A204.1 (cell line): ENCODE results near the gene LRMDA.

Experiments used
- FAIRE-seq: peaks from 2 replicates; lab custom pipeline; 2012; peaks lifted over from hg19 to GRCh38; lab: Jason Lieb, UNC

LRMDA gene

DNA sequence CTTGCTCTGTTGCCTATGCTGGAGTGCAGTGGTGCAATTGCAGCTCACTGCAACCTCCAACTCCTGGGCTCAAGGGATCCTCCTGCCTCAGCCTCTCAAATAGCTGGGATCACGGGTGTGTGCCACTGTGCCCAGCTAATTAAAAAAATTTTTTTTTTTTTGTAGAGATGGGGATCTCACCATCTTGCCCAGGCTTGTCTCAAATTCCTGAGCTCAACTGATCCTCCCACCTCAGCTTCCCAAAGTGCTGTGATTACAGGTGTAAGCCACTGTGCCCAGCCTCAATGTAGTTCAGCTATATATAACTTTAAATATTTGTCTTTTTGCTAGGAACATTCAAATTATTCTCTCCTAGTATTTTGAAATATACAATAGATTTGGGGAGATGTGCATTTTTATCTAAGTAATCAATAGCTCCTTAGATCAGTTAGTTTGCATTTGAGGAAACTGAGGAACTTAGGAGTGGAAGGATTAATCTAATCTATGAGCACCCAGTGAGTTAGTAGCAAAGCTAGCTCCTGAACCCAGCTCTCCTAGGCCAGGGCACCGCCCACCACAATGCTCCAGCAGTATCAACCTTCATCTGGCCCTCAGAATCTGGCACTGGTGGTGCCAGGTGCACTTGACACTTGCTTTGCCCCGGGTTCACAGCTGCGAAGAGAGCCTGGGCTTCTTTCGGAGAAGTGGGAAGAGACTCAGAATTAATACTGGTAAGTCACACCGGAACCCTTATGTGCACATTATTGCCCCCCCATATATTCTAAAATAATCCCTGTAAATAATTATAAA, 5.9 kb upstream of the LRMDA start:
- FAIRE-seq: no peak

DNA sequence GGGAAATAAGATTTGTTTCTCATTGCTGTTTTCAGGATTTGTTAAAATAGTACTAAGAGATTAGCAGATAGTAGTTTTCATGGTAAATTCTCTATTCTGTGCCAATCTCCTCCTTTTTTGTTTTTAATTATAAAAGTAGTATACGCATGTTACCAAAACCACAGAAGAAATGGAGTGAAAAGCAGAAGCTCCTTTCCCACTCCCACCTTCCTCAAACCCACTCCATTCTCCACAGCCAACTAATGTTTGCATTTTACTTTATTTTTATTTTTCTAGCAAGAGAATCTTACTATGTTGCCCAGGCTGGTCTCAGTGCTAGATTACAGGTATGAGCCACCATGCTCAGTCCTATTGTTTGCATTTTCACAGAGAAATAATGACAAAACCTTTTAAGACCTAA, 4.5 kb upstream of the LRMDA start:
- no peak for FAIRE-seq

DNA sequence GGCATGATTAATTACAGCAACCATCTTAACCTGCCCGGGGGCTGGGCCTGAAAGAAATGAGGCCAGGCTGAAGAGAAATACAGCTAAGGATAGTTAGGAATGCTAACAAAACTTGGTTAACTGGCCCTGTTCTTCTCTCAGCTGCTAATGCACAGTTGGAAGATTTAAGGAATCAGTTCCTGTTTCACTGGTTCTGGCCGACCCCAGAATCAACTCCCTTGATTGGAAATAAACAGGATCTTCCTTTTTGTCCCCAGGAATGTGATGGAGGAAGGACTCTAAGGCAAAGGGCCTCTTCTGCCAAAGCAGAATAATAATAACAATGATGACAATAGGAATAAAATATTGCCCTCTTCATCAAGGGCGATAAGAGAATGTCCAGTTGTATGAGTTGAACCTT, 3.5 kb upstream of the LRMDA start:
- FAIRE-seq: no peak

DNA sequence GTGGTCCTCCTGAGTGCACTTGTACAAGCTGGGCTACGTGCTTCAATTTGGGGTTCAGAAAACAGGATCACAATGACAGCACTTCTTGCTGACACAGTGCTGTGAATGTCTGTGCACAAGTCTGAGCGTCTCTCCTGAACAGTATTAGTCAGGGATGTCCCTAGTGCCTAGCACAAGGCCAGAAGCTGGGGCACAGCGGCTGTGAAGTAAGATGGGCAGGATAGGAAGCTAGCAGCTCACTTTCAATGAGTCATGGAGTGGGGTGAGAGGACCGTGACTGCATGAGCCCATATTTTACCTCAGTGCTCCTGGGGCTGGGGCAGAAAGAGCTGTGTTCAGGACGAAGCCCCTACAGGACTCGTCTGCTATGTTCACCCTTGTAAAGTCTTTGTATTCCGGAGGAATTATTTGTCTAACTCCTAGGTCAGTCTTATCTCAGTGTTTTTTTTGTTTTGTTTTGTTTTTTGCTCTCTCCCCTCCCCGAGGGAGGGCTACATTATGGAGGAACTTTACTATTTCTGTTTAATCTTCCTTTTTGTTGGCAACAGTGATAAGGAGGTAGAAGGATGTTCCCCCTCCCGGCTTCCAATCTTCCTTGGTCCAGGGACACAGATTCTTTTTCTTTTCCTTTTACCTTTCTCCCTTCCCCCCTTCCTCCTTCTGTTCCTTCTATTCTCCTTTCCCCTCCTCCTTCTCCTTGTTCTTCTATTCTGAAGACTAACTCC, 2.8 kb upstream of the LRMDA start:
- FAIRE-seq: no peak

DNA sequence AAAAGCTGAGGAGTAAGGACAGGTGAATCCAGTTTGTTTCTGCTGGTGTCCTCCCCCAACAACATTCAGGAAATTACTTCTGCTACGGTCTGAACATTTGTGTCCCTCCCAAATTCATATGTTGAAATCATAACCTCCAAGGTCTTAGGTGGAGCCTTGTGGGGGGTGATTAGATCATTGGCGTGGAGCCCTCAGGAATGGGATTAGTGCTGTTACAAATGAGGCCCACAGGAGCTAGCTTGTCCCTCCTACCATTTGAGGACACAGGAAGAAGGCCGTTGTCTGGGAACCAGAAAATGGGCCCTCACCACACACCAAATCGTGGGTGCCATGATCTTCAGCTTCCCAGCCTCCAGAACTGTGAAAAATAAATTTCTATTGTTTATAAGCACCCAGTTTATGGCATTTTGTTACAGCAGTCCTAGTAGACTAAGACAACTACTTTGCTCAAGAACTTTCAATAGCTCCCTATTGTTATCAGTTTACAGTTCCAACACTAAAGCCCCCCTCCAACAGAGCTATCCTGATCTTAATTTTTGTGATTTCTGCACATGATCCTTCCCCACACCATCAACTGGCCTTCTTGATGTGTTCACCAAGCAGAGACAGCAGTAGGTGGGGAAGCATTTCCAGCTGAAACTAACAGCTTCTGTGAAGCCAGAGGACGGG, 2.1 kb upstream of the LRMDA start:
- FAIRE-seq: no peak

DNA sequence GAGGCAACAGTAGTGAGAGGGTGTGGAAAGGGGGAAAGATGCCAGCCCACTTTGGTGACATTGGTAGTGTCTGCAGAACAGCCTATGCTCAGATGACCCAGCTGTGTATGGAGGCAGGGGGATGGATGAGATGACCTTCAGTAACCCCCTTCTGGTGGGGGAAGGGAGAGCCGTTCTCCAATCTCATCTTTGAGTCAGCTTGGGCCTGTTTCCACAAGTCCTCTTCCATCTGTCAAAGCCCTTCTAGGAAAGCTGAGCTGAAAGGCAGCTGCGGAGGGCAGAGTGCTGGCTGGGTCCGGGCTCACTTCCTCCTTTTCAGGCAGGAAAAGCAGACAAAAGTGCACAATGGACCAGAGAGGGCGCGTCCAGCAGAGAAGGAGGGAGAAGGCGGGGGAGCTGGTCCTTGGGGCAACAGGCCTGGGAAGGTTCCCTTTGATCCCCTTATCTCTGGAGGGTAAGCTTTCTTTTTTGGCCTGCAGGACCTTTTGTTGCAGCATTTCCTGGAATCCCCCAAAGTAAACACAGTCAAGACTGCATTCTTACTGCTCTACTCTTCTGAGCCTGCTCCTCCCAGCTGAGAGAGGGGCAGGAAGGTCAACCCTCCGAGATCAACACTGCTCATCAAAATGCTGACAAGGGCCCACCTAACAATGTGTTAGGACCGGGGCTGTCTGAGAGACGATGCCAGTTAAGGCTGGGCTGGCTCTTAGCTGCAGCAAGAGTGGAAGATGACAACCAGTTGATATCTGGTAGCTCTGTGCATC, 1.2 kb upstream of the LRMDA start:
- FAIRE-seq: no peak

DNA sequence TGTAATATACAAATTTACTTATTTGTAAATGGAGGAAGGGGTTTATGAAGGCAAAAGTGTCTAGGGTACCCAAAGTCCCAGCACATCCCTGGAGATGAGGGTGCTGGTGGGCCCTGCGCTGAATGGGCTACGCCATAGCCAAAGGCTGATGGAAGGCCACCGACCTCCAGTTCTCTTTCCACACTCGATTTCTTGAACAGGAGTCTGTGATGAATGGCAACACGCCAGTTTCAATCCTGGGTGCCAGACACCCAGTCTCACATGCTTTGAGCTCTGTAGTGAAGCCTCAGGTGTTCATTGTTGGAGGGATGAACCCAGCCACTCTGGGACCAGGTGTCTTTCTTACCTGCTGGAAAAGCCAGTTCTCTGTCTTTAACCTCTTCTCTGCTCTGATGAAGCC, 752 bp downstream of the LRMDA start:
- no peak for FAIRE-seq

DNA sequence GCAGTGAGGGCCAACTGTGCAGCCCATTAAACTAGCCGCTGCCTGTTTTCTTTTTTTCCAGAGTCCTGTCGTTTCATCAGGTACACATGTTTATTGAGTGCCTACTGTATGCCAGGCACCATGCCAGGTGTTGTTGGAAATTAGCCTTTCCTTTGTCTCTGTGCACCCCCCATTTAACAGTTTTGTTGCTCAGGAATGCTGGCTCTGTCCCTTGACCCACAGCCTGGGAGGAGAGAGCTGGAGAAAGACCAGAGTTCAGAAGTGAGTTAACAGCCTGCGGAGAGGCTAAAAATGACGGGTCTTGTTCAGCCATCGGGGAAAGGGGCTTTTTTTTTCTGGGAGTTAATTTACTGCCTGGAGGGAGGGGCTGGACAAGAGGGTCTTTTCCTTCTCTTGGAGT, 1.3 kb downstream of the LRMDA start:
- FAIRE-seq: no peak

DNA sequence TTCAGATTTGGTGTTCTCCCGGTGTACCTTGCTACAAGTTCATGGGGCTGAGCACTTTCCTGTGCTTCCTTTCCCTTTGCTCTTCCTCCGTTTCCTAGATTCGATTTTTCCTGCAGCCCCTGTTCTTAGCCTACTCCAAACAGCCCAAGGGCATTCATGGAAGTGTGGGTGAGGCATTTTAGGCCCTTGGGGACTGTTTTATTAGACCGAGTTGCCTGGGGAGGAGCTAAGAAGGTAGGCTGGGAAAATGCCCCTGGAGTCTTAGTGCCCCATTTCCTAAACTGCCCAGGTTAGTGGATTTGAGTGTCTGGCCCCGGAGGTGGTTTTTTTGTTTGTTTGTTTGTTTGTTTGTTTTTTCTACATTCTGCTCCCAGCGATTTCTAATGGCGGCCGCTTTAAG, 1.8 kb downstream of the LRMDA start:
- no peak for FAIRE-seq

DNA sequence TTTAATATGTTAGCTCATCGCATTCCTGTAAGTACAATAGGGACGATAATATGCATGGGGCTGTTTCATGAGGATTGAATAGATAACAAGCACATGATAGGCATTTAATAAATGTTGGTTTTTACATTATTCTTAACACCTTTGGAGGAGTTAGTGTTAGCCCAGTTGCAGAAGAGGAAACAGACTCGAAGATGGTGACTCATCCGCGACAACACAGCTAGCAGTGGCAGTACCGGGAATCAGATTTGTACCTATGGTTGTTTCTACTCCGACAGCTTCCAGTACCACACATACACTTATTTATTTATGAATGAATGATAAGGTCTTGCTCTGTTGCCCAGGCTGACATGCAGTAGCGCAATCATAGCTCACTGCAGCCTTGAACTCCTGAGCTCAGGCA, 2.9 kb downstream of the LRMDA start:
- no peak for FAIRE-seq

DNA sequence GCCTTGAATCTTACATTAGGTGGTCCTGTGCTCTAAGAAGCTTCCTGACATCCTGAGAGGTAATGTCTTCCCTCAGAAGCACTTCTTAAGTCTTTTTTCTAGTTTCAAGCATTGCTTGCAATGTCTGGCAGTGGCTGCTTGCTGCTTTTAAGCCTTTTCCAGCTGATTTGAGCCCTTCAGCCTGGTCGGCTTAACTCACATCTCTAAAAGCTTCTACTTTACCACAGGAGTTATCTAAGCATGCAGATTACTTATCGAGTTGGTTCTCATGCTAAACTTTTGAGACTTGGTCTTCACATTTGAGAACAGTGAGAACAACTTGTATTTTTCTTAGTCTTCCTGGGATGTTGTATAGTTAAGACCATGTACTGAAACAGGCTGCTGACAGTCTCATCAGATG, 3.9 kb downstream of the LRMDA start:
- no peak for FAIRE-seq

DNA sequence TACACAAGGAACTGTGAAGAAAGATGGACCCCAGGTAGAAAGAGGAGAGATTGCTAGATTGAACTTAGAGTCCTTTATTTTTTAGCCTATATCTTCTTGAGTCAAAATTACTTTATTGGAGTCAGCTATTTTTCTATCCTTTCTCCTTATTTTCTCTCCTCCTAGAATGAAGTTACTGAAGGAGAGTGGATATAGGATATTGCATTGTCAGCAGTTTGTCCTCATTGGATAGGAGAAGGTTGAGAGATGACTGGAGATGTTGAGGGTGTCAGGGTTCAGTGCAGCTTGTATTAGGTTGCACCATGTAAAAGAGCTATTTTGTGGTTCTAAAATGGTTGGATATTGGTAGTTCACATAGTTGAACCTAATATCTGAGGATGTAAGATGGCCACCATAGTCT, 5.5 kb downstream of the LRMDA start:
- no peak for FAIRE-seq

DNA sequence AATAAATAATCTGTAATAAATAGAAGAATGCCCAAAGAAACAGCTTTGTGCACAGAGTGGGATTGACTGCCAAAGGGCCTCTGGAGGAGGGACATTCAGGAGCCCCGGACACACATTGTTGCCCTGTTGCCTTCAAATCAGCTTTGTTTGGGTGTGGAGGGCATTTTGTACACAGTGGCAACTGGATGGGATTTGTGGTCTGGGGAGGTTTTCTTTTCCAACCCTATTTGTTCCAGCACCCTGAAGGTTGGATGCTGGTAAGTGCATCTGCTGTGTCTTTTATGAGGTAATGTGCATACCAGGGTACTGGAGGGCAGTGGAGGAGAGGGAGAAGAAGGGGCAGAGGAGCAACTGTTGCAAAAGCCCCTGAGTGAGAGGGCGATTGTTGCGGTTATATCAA, 6.3 kb downstream of the LRMDA start:
- no peak for FAIRE-seq

DNA sequence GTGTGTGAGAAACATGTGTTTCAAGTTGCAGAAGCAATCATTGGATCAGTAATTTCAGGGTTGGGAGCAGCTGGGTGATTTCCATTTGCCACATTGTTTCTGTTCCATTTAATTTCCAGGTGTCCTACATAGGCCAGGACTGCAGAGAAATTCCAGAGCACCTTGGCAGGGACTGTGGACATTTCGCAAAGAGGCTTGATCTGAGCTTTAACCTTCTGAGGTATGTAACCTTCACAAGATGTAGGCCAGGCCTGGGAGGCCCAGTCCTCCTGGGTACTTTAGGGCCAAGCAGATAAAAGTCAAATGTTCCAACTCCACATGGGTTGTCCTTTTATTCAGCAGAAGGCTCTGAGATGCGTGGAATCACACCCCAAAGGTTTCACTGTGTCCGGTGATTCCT, 6.9 kb downstream of the LRMDA start:
- no peak for FAIRE-seq

DNA sequence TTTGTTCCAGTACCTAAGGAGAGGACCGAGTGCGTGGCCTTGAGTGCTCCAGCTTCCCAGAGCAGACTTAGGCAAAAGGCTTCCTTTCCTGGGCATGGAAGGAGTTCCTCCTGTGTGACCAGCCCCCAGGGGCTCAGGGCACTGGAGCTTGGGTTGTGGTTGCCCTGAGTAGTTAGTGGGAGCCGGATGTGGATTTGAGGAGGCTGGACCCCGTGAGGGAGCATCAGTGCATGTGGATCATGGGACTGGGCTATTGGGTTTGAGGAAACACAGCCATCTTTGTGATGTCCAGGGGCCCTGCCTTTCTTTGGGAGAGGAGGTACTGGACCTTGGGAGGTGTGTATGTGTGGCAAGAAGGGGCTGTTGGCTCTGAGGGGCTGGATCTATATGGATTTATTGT, 8.4 kb downstream of the LRMDA start:
- no peak for FAIRE-seq

DNA sequence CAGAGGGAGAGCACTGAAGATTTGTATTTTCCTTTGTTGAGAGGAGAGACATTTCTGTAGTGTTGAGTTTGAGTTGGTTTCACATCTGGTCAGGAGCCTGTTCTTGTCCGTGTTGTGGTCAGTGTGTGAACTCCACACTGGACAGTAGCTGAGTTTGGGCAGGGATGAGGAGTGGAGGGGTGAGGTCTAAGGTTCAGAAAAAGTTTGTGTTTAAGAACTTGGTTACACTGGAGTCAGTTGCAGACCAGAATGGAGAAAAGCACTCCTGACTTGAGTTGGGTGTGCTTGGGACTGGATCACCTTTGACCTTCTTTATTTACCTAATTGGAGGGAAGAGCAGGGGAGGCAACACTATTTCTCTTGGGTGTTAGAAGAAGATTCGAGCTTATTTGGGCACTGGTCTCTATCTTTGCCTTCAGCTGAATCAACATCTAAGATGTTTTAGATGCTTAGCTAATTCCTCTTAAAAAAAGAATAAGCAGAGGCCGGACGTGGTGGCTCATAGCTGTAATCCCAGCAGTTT, 8.9 kb downstream of the LRMDA start:
- FAIRE-seq: no peak

DNA sequence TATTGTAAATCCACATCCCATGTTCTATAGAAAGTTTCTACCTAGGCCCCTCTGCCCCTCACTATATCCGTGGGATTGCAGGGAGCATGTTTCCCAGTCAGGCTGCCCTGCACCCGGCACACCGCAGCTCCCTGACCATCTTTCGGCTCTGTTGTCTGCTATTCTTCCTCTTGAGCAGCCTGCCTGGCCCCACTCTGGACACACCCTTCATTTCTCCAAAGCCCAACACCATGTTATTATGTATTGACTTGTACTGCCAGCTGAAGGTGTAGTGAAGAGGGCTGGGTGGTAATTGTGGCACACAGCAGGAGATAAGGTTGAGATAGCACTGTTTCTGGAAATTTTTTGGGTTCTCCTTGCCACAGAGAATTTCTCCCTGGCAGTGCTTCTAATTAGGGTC, 9.8 kb downstream of the LRMDA start:
- FAIRE-seq: no peak

DNA sequence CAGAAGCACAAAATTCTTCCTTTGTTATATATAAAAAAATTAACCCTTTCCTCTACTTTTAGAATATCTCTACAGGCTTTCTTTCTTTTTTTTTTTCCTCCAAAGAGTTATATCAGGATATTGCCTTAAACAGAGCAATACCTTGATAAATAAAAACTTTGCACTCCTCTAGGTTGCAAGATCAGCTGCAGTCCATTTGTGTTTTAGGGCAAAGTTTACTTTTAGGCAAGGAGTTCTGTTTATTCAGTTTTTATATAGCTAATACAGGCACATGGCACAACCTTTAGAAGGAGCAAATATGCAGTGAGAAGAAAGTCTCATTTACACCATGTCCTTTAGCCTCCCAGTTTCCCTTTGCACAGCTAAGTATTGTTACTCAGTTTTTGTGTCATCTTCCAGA, 10.3 kb downstream of the LRMDA start:
- FAIRE-seq: no peak

DNA sequence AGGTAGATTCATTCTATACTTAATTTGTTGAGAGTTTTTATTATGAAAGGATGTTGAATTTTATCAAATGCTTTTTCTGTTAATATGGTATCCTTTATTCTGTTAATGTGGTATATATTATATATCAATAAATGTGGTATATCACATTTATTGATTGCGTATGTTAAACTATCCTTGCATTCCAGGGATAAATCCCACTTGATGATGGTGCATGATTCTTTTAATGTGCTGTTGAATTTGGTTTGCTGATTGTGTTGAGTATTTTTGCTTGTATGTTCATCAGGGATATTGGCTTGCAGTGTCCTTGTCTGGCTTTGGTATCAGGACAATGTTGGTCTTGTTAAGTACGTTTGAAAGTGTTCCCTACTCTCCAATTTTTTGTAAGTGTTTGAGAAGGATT, 11.9 kb downstream of the LRMDA start:
- no peak for FAIRE-seq

DNA sequence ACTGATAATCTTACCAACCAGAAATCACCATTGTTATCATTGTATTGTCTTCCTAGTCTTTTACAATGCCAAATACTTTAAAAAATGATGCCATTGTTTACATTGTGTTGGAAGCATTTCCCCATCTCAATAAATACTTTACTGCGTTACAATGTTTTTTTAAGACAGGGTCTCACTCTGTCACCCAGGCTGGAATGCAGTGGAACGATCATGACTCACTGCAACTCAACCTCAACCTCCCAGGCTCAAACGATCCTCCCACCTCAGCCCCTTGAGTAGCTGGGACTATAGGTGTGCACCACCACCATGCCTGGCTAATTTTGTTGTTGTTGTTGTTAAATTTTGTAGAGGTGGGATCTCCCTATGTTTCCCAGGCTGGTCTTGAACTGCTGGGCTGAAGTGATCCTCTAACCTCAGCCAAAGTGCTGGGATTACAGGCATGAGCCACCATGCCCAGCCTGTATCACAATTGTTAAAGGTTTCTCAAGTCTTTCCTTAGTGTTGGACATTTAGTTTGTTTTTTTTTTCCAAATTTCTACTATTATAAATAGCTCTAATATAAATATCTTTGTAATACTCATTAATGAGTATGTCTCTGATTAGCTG, 13.5 kb downstream of the LRMDA start:
- FAIRE-seq: no peak

DNA sequence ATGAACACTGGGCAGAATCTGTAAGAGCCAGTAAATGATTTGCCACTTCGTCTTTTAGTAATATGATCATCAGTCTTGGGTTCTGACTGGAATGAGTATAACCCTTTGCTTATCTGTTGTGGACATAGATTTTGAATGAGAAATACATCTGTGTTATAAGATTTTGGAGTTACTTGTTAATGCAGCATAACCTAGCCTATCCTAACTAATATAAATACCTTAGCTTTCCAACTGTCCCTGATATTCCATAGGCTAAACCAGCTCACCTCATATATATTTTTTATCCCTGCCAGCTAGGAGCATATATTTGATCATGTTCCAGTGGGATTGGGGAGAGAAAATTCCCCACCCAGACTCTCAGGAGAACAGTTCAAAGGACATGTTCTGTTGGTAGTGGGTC, 15.1 kb downstream of the LRMDA start:
- no peak for FAIRE-seq

DNA sequence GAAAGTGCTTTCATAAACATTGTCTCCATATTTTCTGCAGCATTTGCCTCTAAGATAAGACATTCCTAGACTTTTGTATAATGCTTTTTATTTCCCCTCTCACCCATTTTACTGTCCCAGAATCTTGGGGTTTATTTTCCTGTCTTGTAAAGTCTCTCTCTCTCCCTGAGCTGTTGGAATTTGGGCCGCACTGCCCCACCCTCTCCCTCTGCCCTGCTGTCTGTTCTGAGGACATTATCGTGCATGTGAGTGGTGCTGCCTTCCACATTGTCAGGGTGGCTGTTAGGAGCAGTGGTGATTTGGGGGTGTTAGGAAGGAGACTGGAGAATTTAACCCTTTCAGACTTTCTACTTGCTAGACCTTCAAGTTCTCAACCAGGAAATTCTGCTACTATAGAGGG, 16.7 kb downstream of the LRMDA start:
- FAIRE-seq: no peak
